Fibroblast of lung (primary cell): Measurements from ENCODE around the gene ZDHHC14.

Source experiments
- CTCF ChIP-seq, 2 donors: IDR thresholded peaks in 1 of 2; conservative IDR thresholded peaks in 1 of 2; 1 replicate in 1 of 2; 2 replicates in 1 of 2; pipeline ENCODE4 v1.5.1; 2011 to 2012; ENCODE audit warnings: low read length in 2 of 2, control low read depth in 1 of 2, inconsistent platforms in 1 of 2, low read depth in 1 of 2, mild to moderate bottlenecking in 1 of 2
- EZH2 ChIP-seq: IDR thresholded peaks from 2 replicates; pipeline ENCODE4 v1.5.1; 2012; ENCODE audit warnings: low read length, control low read depth, mild to moderate bottlenecking; ENCODE audit errors: missing control alignments

- TF ChIP-seq CTCF (conservative IDR thresholded peaks at IDR 0.05 in 1 of 2, IDR thresholded peaks at IDR 0.05 in 1 of 2; ENCODE audit: low read depth in 1 of 2, low read length in 2 of 2) (no peak), EZH2 (no peak)
These were observed 26.7 kb downstream of the ZDHHC14 start for GRCh38 chr6:157407646-157408045.
